C4-2B (cell line): ENCODE data around the gene EPB41L2.

Experiments
- CTCF ChIP-seq: fragments of 450-650 bp; conservative IDR thresholded peaks from 2 replicates; pipeline ENCODE4 v1.5.1; 2017; ENCODE audit warnings: mild to moderate bottlenecking
- ZFX ChIP-seq: fragments of 450-650 bp; IDR thresholded peaks from 2 replicates; pipeline ENCODE4 v1.6.1; 2017

- no peak for TF ChIP-seq CTCF
- TF ChIP-seq ZFX: no peak
Observed at GRCh38 chr6:130811932-130812331, 251.1 kb downstream of the EPB41L2 start.
